Head of caudate nucleus (tissue), 42 donors: Measurements from ENCODE around the gene SLC24A4.
"Not testable (repeated sequence)": the region's sequence is repeated elsewhere in the genome, so short reads cannot be mapped to it uniquely, and the experiment has no call there.

Source experiments
- DNase-seq, 42 donors: peaks; one replicate each; pipeline versions ENCODE4 v3.0.0 to v3.0.0-alpha.2; 2020 to 2021; ENCODE audit warnings: mixed read lengths in 7 of 42
- intact Hi-C: fragments of 100-400 bp; cut with DNase I; formaldehyde crosslinking; loops from one replicate; pipeline ENCODE4 v1.15.0; 2022

Gene SLC24A4

DNA sequence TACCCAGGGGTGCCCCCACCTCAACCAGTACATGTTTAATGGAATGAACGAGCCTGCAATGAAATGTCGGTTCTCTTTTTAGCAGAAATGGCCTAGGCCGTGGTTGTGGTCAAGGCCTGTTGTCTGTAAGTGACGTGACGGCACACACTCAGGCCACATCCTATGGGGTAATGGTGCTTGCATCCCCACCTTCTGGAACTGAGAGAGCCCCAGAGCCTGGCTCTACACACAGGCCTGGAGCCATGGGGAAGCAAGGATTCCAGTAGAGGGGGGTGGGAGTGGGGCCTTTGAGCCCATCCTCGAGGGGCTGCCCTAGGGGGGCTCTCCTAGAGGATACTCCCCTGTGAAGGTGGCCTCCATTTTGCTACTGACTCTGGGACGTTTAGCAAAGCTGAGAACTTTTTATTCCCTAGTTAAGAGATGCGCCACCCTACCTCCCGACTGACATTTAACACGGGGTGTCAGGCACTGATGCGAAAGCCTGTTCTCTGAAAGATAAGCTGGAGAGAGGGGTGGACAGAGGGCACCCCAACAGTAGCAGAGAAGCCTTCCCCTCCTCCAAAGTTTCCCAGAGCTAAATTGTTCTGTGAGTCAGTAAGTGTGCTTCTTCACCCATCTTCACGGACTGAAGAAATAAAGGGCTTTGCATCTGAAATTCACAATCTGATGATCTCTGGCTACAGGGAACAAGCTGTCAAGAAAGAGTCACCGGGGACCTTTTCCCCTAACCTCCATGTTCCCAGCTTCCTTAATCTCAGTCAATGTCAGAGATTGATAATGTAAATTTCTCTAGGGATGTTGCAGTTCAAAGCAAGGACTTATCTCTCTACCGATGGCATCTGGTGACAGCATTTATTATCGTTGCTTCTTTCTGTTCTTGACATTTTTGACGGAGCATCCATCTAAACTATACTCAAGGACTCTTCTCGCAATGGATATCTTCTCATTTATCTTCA, 197.4 kb downstream of the SLC24A4 start:
- peak in 4 of 42 donors; percentile 27 to 61 (median 41) for DNase-seq
- intact Hi-C loops: no loop called here

DNA sequence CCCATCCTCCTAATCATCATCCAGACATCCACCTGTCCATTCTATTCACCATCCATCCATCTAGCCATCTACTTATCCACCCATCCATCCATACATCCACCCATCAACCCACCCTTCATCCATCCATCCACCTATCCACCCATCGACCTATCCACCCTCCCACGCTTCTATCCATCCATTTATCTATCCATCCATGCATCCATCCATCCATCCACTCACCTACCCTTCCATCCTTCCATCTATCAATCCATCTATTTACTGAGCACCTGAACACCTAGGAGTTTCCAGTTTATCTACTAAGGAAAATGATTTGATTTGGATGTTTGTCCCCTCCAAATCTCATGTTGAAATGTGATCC, 198.1 kb downstream of the SLC24A4 start:
- intact Hi-C loops: no loop called here
- no peak for DNase-seq

DNA sequence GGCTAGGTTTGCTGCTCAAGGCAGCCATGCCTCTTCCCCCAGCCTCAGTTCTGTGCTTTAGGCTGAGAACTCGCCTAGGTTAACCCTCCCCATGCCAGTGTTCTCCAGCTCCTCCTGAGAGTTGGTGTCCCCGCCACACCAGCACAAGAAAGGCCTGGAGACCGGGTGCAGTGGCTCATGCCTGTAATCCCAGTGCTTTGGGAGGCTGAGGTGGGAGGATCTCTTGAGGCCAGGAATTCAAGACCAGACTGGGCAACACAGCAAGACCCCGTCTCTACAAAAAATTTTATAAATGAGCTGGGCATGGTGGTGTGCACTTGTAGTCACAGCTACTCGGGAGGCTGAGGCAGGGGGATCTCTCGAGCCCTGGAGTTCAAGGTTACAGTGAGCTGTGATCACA, 200.8 kb downstream of the SLC24A4 start:
- DNase-seq: peak in 2 of 42 donors; percentile 10
- intact Hi-C loops: no loop called here

DNA sequence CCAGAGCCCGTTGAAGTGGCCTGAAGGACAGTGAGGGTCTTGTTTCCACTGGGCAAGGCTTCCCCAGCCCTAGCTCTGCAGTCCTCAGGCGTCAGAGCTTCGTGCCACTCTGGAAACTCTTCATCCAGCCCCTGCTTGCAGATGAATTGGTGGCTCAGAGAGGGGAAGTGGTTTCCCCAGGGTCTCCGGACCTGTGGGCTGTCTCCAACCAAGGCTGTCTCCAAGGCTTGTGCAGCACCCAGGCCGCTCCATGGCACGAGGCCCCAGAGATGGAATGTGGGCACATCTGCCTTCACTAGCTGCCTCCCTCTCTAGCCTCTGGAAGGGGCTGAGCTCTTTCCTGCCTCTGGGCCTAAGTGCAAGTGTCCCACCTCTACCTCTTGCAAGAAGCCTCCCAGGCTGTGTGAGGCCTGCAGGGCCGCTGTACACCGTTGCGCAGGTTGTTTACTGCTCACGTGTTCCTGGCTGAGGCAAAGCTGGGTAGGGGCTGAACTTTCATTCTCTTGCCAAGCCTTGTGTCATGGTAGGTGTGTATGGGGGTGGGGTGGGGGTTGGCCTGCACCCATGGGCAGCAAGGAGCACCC, 201.7 kb downstream of the SLC24A4 start:
- DNase-seq: peak in 3 of 42 donors; percentile 3 to 39 (median 25)

DNA sequence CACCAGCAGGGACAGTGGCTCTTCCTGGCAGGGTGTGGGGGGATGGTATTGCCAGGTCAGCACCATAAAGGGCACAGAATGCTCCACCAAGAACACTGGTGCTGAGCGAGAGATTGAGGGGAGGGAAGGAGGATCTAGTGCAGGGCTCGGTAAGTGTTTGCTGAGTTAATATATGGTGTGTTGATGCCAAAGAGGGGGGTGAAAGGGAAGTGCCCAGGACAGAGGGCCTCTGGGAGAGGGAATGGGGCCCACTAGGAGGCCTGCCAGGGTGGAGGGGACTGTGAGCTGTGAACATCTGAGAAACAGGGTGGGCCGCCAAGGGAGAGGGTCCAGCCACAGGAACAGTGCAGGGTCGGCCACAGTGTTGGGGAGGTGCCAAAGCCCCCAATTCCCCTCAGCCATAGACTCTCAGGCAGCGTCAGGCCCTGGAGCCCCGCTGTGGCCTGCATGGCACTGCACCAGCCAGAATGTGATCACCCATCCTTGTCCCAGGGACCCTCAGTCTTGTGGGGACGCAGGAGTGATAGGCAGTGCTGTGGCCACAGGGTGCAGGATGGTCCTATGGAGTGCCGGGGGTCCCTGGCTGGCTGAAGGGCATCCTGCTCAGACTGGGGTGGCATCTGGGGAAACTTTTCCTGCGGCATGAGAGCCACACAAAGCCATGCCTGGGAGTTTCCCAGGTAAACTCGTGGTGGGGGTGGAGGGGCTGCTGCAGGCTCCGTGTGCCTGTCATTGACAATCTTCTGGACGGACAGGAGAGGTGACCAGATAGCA, 202.5 kb downstream of the SLC24A4 start:
- intact Hi-C loops: no loop called here
- DNase-seq: peak in 2 of 42 donors; percentile 16 to 22

More for the DNA sequence above, 201.7 kb downstream of the SLC24A4 start:
- intact Hi-C loops: no loop called here

DNA sequence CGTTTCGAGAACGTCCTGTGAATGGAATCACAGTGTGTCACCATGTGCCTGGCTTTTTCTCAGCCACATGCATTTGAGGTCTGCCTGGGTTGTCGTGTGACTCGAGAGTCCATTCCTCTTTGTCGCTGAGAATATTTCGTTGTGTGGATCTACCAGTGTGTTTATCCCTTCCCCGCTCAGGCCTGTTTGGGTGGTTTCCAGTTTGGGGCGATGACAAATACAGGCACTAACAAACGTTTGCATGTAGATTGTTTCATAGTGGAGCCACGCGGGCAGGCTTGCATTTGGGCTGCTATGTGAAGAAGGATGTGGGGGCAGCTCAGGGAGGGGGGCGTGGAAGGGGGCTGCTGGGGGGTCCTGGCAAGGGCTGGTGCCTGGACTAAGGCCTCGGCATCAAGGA, 204.8 kb downstream of the SLC24A4 start:
- intact Hi-C loops: no loop called here
- DNase-seq: no peak

DNA sequence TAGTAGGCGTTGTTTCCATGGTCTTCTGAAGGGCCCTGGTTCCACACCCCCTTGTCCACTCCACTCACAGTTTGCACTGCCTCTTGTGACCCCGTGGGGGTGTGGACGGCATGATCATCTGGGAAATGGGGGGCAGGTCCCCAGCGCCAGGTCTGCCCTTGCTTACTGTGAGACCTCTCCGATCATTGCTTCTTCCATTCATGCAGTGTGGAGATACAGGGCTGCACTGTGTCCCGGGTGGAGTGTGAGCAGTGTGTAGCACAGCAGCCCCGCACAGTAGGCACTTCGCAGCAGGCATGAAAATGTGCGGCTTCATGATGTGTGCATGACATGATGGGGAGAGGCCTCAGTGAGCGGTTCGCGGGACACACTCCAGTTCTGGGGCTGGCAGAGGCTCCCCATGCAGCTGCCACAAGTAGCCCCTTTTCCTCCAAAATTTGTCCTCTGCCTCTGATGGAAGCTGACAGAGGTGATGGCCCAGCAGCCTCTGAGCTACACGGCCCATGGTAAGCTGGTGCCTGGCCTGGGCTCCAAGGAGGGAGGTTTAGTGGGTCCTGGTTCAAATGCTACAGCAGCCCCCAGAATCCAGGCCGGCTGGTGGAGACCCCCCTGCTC, 205.6 kb downstream of the SLC24A4 start:
- peak in 2 of 42 donors; percentile 12 to 20 for DNase-seq
- intact Hi-C loops: no loop called here

DNA sequence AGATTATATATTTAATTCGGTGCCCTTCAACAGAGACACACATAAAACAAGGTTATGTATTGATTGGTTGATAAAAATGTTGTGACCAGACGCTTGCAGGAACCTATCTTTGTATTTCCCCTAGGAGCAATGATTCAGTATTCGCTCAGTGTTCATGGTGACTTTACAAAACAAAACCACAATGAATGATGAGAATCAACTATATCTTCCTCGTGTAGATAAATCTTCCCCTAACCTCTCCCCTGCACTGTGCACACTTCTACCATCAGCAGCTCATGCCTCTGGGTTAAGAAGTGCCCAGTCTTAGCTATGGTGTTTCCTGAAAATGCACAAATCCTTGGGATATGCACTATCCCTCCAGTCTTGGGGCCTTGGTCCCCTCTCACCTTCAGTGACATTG, 206.9 kb downstream of the SLC24A4 start:
- no peak for DNase-seq
- intact Hi-C loops: no loop called here

DNA sequence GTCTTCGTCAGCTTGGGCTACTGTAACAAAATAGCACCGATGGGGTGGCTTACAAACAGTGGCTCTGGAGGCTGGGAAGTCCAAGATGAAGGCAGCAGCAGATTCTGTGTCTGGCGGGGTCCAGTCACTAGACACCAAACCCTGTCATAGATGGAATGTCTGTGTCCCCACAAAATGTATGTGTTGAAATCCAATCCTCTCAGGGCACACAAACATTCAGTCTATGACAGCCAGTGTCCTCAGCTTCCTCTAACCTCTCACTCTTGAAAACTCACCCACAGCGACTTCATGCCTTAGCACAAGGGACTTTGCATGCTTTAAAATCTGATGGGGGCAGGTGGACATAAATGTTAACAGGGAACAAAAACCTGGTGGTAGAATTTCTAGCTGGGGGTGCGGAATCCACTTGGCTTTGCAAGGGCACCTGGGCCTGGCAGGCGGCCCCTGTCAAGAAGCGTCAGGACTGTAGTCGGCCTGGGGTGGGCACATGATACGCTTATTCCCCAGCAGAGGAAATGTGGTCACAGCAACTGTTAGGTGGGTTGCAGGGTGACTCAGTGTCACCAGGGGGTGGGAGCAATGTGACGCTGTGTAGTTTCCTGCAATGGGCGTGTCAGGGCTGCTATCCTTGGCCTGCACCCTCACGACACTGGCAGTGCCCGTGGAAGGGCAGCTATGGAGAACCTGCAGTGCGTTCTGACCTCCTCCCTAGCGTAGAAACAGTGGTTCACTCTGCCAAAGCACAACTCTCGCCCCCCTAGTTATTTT, 208.3 kb downstream of the SLC24A4 start:
- intact Hi-C loops: no loop called here

DNA sequence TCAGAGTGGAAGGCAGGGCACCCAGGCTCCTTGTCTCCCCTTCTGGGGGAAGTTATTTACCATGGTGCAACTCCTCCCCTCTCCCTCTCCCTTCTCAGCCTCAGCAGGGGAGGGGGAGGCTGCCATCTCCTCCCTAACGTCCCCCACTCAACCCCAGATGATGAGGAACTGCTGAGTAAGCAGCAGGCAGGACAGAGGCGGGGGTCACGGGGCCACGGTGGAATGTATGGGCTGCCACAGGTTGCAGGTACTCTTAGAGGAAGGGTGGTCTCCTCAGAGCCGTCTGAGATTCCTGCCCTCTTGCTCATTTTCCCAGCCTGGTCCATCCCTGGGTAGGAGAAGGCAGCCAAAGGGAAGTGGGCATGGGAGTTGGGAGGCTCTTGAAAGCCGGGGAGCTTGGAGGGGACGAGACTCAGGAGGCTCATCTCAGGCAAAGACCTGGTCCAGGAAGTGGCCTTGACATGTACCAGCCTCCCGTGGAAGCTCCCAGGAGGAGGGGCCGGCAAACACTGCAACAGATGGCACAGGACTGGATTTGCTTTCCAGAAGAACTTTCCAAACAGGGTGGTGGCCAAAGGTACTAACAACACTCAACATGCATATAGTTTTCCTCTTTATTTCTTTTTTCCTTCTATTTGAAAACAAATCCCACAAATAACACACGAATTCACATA, 209.7 kb downstream of the SLC24A4 start:
- DNase-seq: peak in 2 of 42 donors; percentile 13 to 17
- intact Hi-C loops: no loop called here

More for the DNA sequence above, 208.3 kb downstream of the SLC24A4 start:
- DNase-seq: peak in 2 of 42 donors; percentile 3 to 7

DNA sequence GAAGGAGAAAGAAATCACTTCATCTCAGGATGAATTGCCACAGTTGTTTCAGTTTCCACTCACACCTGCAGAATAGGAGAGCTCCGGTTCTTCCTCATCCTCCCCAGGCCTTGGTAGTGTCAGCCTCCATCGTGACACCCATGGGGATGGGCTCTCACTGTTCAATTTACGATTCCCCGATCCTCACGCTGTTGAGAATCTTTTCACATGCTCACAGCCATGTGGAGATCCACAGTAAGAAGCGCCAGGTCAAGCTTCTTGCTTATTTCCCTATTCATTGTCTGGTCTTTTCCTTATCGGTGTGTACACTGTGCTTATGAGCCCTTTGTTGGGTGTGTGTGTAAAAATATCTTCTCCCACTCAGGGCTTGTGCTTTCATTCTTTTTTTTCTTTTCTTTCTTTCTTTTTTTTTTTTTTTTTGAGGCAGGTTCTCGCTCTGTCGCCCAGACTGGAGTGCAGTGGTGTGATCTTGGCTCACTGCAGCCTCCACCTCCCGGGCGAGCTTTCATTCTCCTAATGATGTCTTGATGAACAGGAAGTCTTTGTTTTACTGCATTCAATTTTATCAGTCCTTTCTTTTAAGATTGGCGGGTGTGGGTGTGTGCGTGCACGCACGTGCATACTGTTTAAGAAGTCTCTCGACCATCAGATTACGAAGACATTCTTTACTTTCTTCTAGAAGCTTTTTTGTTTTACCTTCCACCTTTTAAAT, 212.1 kb downstream of the SLC24A4 start:
- peak in 2 of 42 donors; percentile 28 to 30 for DNase-seq
- intact Hi-C loops: no loop called here

DNA sequence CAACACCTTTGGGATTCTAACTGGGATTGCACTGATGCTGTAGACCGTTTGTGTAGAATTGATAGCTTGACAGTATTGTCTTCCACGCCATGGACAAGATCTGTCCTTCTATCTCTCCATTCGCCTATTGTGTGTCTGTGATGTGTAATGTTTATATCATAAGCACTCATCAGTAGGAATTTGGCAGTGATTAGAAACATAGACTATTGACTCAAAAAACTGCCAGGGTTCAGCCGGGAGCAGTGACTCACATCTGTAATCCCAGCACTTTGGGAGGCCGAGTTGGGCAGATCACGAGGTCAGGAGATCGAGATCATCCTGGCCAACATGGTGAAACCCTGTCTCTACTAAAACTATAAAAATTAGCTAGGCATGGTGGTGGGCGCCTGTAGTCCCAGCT, 213.3 kb downstream of the SLC24A4 start:
- intact Hi-C loops: not testable (repeated sequence)
- peak in 1 of 42 donors; percentile 23 for DNase-seq

DNA sequence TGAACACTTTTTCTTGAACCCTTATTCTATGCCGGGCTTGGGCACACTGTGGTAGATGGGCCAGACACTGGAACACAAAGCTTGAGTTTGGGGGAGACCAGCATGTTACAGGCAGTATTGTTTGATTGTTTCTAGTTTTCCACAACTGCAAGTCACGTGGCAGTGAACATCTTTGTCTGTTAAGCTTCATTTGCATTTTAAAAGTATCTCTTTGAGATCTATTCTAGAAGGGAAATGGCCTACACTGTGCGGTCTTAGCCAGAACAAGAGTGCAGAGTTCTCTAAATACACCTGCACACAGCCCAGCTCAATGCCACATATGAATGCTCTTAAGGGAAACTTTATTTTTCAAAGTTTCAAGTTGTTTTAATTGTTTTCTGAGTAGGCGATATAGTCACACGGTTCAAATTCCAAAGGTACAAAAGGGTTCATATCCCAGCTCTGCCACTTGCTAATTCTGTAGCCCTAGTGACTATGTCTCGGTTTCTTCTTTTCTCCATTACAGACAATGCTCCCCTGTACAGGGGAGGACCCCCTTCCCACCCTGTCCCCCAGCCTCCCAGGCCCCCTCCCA, 215.5 kb downstream of the SLC24A4 start:
- intact Hi-C loops: no loop called here
- DNase-seq: no peak

DNA sequence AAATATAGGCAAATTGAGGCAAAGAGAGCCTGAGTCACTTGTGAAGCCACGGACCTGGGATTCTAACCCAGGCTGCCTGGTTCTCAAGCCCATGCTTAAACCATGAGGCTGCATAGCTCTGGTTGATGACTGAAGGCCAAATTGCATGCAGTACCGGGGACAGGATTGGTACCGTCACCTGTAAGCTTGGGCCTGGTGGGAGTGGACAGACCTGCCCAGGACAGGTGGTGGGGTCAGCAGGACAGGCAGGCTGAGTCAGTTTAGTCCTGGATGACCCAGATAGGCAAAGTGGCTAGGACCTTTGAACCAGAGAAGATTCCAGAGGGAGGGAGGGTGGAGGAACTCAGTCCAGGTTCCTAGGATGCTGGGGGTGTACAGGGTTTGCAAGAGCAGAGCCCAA, 216.5 kb downstream of the SLC24A4 start:
- intact Hi-C loops: no loop called here
- no peak for DNase-seq

DNA sequence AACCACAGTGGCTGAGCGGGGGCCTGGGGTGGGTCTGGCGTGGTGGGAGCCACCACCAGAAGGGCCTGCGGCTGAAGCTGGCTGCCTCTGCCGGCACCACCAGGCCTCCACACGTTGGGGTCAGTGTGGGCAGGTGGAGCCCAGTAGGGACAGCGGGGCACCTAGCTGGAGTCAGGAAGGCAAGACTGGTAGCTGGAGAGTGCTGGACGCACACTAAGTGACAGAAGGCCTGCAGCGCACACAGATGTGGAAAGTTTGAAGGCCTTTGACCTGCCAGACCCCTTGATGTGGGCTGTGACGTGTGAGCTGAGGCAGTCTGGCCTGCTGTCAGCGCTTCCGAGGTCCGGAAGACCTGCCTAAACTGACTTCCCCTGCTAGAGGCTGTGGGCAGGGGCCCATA, 216.9 kb downstream of the SLC24A4 start:
- no peak for DNase-seq
- intact Hi-C loops: no loop called here

DNA sequence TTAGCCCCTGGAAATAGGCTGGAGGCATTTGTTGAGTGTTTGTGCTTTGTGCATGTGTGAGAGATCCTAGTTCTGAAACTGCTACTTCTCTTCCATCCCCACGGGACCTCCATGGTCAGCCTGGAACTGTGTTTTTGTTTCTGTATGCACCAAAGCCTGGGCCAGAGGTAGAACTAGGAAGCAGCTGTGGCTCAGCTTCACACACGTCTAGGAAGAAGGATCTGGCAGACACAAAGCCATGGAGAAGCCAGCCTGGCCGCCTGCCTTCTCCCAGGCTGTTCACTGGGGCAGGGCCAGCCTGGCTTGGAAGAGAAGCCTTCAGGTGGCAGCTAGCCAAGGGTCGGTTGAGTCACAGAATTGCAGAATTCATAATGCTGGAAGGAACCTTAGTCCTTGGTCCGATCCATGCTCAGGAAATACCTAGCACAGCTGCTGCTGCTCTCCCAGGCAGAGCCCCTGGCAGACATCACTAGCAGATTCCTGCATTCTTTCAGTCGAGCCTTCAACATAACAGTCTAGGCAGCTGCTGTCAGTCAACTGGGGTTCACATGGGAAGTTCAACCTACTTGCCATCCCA, 217.6 kb downstream of the SLC24A4 start:
- peak in 30 of 42 donors; percentile 9 to 83 (median 48) for DNase-seq
- intact Hi-C loops: no loop called here
